ENCODE measurements around the gene SENP6.

- TF ChIP-seq, protein P1, sequence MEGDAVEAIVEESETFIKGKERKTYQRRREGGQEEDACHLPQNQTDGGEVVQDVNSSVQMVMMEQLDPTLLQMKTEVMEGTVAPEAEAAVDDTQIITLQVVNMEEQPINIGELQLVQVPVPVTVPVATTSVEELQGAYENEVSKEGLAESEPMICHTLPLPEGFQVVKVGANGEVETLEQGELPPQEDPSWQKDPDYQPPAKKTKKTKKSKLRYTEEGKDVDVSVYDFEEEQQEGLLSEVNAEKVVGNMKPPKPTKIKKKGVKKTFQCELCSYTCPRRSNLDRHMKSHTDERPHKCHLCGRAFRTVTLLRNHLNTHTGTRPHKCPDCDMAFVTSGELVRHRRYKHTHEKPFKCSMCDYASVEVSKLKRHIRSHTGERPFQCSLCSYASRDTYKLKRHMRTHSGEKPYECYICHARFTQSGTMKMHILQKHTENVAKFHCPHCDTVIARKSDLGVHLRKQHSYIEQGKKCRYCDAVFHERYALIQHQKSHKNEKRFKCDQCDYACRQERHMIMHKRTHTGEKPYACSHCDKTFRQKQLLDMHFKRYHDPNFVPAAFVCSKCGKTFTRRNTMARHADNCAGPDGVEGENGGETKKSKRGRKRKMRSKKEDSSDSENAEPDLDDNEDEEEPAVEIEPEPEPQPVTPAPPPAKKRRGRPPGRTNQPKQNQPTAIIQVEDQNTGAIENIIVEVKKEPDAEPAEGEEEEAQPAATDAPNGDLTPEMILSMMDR (IDR thresholded peaks at IDR 0.05 in 4 of 5, conservative IDR thresholded peaks at IDR 0.05 in 1 of 5): no peak
- no peak for TF ChIP-seq POLR2A (IDR thresholded peaks at IDR 0.05)
Measured at GRCh38 chr6:75602246-75603105, 796 bp downstream of the SENP6 start.

Data from gastrocnemius medialis (tissue), 4 donors.